HG02571 (cell line): ENCODE data around the gene MFAP3L.

Experiments used
- ATAC-seq: cut with Tn5 transposase; IDR thresholded peaks from one replicate; pipeline ENCODE4 v1.9.1; 2021; ENCODE audit warnings: mild to moderate bottlenecking, moderate library complexity; ENCODE audit not compliant: unreplicated experiment

Gene MFAP3L

GRCh38 chr4:170022211-170022610, 4.0 kb downstream of the MFAP3L start:
- no peak for ATAC-seq

GRCh38 chr4:170017252-170017651, 8.9 kb downstream of the MFAP3L start:
- ATAC-seq: no peak

- ATAC-seq: no peak
Measured at GRCh38 chr4:170015285-170015684, 10.9 kb downstream of the MFAP3L start.

- no peak for ATAC-seq
Measured at GRCh38 chr4:170014359-170015011, 11.7 kb downstream of the MFAP3L start.

- ATAC-seq: no peak
Measured at GRCh38 chr4:170012629-170012958, 13.6 kb downstream of the MFAP3L start.

- ATAC-seq: no peak
Measured at GRCh38 chr4:170011921-170012628, 14.1 kb downstream of the MFAP3L start.

GRCh38 chr4:170009291-170009690, 16.9 kb downstream of the MFAP3L start:
- ATAC-seq: no peak

- ATAC-seq: no peak
Measured at GRCh38 chr4:170008801-170009200, 17.4 kb downstream of the MFAP3L start.

- ATAC-seq: no peak
Measured at GRCh38 chr4:170008371-170008770, 17.8 kb downstream of the MFAP3L start.

GRCh38 chr4:170007113-170007512, 19.1 kb downstream of the MFAP3L start:
- no peak for ATAC-seq

- ATAC-seq: no peak
Measured at GRCh38 chr4:170005472-170005871, 20.7 kb downstream of the MFAP3L start.

- ATAC-seq: no peak
Measured at GRCh38 chr4:170004651-170005295, 21.4 kb downstream of the MFAP3L start.

- no peak for ATAC-seq
Measured at GRCh38 chr4:170003071-170004070, 22.8 kb downstream of the MFAP3L start.

- no peak for ATAC-seq
Measured at GRCh38 chr4:170001745-170002267, 24.4 kb downstream of the MFAP3L start.

GRCh38 chr4:170001011-170001744, 25.0 kb downstream of the MFAP3L start:
- ATAC-seq: no peak

- ATAC-seq: no peak
Measured at GRCh38 chr4:169999923-170000322, 26.3 kb downstream of the MFAP3L start.

GRCh38 chr4:169998981-169999380, 27.2 kb downstream of the MFAP3L start:
- no peak for ATAC-seq

GRCh38 chr4:169996379-169997240, 29.6 kb downstream of the MFAP3L start:
- ATAC-seq: no peak

- ATAC-seq: no peak
Measured at GRCh38 chr4:169993531-169993930, 32.7 kb downstream of the MFAP3L start.
